K562 (cell line): Measurements from ENCODE around the gene CLIP2.

ENCODE experiments used
- CTCF ChIP-seq, 3 experiments: IDR thresholded peaks in 2 of 3; conservative IDR thresholded peaks in 1 of 3; 2 replicates each; pipeline ENCODE4 v1.5.1; 2011 to 2012; ENCODE audit warnings: low read length in 3 of 3, mild to moderate bottlenecking in 3 of 3, control low read depth in 2 of 3, improper control_type of control experiment in 1 of 3, inconsistent platforms in 1 of 3, low read depth in 1 of 3, mixed read lengths in 1 of 3, moderate library complexity in 1 of 3; ENCODE audit not compliant: insufficient read depth in 2 of 3
- NELFE ChIP-seq: IDR thresholded peaks from 2 replicates; pipeline ENCODE4 v1.6.1; 2011; ENCODE audit warnings: mild to moderate bottlenecking; ENCODE audit not compliant: insufficient read depth, insufficient read length
- POLR2A ChIP-seq: fragments of 450-650 bp; conservative IDR thresholded peaks from 2 replicates; pipeline ENCODE4 v1.6.1; 2016
- RFX1 ChIP-seq: fragments of 450-650 bp; IDR thresholded peaks from 2 replicates; pipeline ENCODE4 v1.6.1; 2016; ENCODE audit warnings: mild to moderate bottlenecking, moderate library complexity
- SP1 ChIP-seq: sonication (generic); formaldehyde crosslinking; IDR thresholded peaks from 2 replicates; pipeline ENCODE4 v1.8.1; 2022; ENCODE audit warnings: mild to moderate bottlenecking, missing genetic modification reagents
- SPI1 ChIP-seq: IDR thresholded peaks from 2 replicates; pipeline ENCODE4 v1.6.1; 2011; ENCODE audit warnings: low read depth, low read length, control low read depth, borderline replicate concordance
- YBX1 ChIP-seq: fragments of 450-650 bp; IDR thresholded peaks from 2 replicates; pipeline ENCODE4 v1.7.1; 2016; ENCODE audit warnings: mild to moderate bottlenecking
- ZC3H4 ChIP-seq: sonication (generic); formaldehyde crosslinking; IDR thresholded peaks from 2 replicates; pipeline ENCODE4 v1.9.0; 2021; ENCODE audit warnings: missing genetic modification reagents, borderline replicate concordance
- TF ChIP-seq, protein P1 (sequence below): fragments of 450-650 bp; conservative IDR thresholded peaks from 2 replicates; pipeline ENCODE4 v1.6.1; 2016; ENCODE audit warnings: missing genetic modification characterization, low read depth, mild to moderate bottlenecking, missing compliant biosample characterization, moderate library complexity
- TF ChIP-seq, protein P2 (sequence below): fragments of 450-650 bp; formaldehyde crosslinking; IDR thresholded peaks from 2 replicates; pipeline ENCODE4 v1.4.0; 2020; ENCODE audit warnings: mild to moderate bottlenecking, moderate library complexity

DNA sequence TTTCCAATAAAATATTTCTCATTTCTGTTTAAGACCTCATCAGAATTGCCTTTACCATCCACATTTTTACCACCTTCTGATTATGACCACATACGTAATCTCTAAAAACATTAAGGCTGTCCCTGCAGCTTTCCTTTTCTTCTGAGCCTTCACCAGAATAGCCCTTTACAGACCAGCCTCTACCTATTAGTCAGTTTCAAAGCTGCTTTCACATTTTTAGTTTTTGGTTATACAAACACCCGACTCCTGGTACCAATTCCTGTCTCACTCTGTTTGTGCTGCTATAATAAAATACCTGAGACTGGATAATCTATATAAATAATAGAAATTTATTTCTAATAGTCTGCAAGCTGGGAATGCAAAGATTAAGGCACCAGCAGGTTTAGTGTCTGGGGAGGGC, 149.1 kb downstream of the CLIP2 start:
- TF ChIP-seq, protein P1, sequence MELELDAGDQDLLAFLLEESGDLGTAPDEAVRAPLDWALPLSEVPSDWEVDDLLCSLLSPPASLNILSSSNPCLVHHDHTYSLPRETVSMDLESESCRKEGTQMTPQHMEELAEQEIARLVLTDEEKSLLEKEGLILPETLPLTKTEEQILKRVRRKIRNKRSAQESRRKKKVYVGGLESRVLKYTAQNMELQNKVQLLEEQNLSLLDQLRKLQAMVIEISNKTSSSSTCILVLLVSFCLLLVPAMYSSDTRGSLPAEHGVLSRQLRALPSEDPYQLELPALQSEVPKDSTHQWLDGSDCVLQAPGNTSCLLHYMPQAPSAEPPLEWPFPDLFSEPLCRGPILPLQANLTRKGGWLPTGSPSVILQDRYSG, result no peak
- TF ChIP-seq YBX1 (no peak), ZC3H4 (no peak), SPI1 (no peak), CTCF (IDR thresholded peaks at IDR 0.05 in 2 of 3, conservative IDR thresholded peaks at IDR 0.05 in 1 of 3; ENCODE audit: insufficient read depth in 2 of 3, low read depth in 1 of 3, low read length in 3 of 3) (no peak), RFX1 (no peak), POLR2A (no peak), NELFE (no peak), SP1 (CRISPR knock-in tag) (no peak)
- TF ChIP-seq, protein P2, sequence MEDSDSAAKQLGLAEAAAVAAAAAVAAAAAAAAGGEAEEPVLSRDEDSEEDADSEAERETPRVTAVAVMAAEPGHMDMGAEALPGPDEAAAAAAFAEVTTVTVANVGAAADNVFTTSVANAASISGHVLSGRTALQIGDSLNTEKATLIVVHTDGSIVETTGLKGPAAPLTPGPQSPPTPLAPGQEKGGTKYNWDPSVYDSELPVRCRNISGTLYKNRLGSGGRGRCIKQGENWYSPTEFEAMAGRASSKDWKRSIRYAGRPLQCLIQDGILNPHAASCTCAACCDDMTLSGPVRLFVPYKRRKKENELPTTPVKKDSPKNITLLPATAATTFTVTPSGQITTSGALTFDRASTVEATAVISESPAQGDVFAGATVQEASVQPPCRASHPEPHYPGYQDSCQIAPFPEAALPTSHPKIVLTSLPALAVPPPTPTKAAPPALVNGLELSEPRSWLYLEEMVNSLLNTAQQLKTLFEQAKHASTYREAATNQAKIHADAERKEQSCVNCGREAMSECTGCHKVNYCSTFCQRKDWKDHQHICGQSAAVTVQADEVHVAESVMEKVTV, result no peak
